Fibroblast of lung (primary cell): ENCODE data around the gene TARBP2.

Source experiments
- CTCF ChIP-seq, 2 donors: IDR thresholded peaks in 1 of 2; conservative IDR thresholded peaks in 1 of 2; 1 replicate in 1 of 2; 2 replicates in 1 of 2; pipeline ENCODE4 v1.5.1; 2011 to 2012; ENCODE audit warnings: low read length in 2 of 2, control low read depth in 1 of 2, inconsistent platforms in 1 of 2, low read depth in 1 of 2, mild to moderate bottlenecking in 1 of 2
- EZH2 ChIP-seq: IDR thresholded peaks from 2 replicates; pipeline ENCODE4 v1.5.1; 2012; ENCODE audit warnings: low read length, control low read depth, mild to moderate bottlenecking; ENCODE audit errors: missing control alignments

GRCh38 chr12:53538209-53538689, 37.2 kb downstream of the TARBP2 start:
- TF ChIP-seq CTCF (conservative IDR thresholded peaks at IDR 0.05 in 1 of 2, IDR thresholded peaks at IDR 0.05 in 1 of 2; ENCODE audit: low read depth in 1 of 2, low read length in 2 of 2): no peak
- TF ChIP-seq EZH2: no peak
